Body of pancreas (tissue), 4 donors: Measurements from ENCODE around the gene PIGBOS1. TPM values are rescaled to one million over a fixed set of nuclear protein-coding genes. Genes with fewer than 3 reads are reported as not detected.

Experiments used
- ATAC-seq: fragments of 150-250 bp; one replicate; pipeline ENCODE4 v1.9.1; 2016
- DNase-seq, 4 donors: peaks; one replicate each; pipeline ENCODE4 v3.0.0-alpha.2; 2019
- H3K27ac ChIP-seq, 4 donors: fragments of 200-600 bp; sonication (generic); 1 replicate in 3 of 4; 2 replicates in 1 of 4; pipeline versions ENCODE4 v1.5.1 to v1.6.1; 2016 to 2019; ENCODE audit warnings: mild to moderate bottlenecking in 1 of 4, mixed read lengths in 1 of 4, moderate library complexity in 1 of 4
- H3K27me3 ChIP-seq, 2 donors: fragments of 200-600 bp; sonication (generic); one replicate each; pipeline ENCODE4 v1.6.0; 2016; ENCODE audit warnings: mild to moderate bottlenecking in 1 of 2
- H3K36me3 ChIP-seq, 2 donors: fragments of 200-600 bp; sonication (generic); replicated peaks in 1 of 2; 2 replicates each; pipeline ENCODE4 v1.5.1; 2016; ENCODE audit warnings: low read depth in 2 of 2; ENCODE audit not compliant: insufficient read depth in 1 of 2
- H3K4me1 ChIP-seq: fragments of 200-600 bp; sonication (generic); one replicate; pipeline ENCODE4 v1.6.0; 2016
- H3K4me3 ChIP-seq, 2 donors: fragments of 200-600 bp; sonication (generic); 1 replicate in 1 of 2; 2 replicates in 1 of 2; pipeline ENCODE4 v1.5.1; 2016 to 2019
- H3K9me3 ChIP-seq, 3 donors: fragments of 200-600 bp; sonication (generic); 1 replicate in 2 of 3; 2 replicates in 1 of 3; pipeline ENCODE4 v1.5.1; 2016
- CTCF ChIP-seq, 7 experiments: fragments of 450-650 bp in 4 of 7; fragments of 200-600 bp in 3 of 7; sonication (generic) in 3 of 7; IDR thresholded peaks; one replicate each; pipeline ENCODE4 v1.5.1; 2016 to 2019; ENCODE audit warnings: antibody characterized with exemption in 7 of 7
- POLR2A ChIP-seq, 3 donors: fragments of 450-650 bp; IDR thresholded peaks; one replicate each; pipeline ENCODE4 v1.6.1; 2016; ENCODE audit warnings: antibody characterized with exemption in 3 of 3, mild to moderate bottlenecking in 2 of 3
- WGBS, 2 donors: methylation state at CpG; one replicate each; pipeline ENCODE4 v1.1.5; 2017; 5-methylcytosine and 5-hydroxymethylcytosine counted together
- intact Hi-C: fragments of 100-400 bp; cut with DNase I; formaldehyde crosslinking; loops from one replicate; pipeline ENCODE4 v1.15.1; 2023
- total RNA-seq, 2 donors: library from RNA; depleted of rRNA; stranded (reverse); fragments of >200 nt; gene quantifications; one replicate each; pipeline ENCODE4 v1.1.0, GENCODE V29; 2016

The PIGBOS1 gene
- total RNA-seq, 2 donors from 2014 or later, result 11.2 to 16.1 TPM

- H3K4me3 ChIP-seq, result no peak overlapping the region
- 71 to 83% methylated on average over 6 of the region's 6 CpGs for WGBS, 2 donors
- no peaks in the 10 kb centered on the region for H3K4me1 ChIP-seq
- intact Hi-C loops, result no loop called here
- H3K27me3 ChIP-seq, result no peaks in the 10 kb centered on the region
- H3K9me3 ChIP-seq, result no peaks in the 10 kb centered on the region
- no peak for ATAC-seq
- H3K27ac ChIP-seq, result no peak overlapping the region
- peaks cover 3 to 8% of the 10 kb centered on the region in 2 donors for H3K36me3 ChIP-seq
- TF ChIP-seq CTCF (IDR thresholded peaks at IDR 0.05), result no peak
- no peak for TF ChIP-seq POLR2A (IDR thresholded peaks at IDR 0.05)
- no peak for DNase-seq
Observed at GRCh38 chr15:55360256-55360655, 41.3 kb upstream of the PIGBOS1 start.

- ATAC-seq, result no peak
- no peak overlapping the region for H3K27ac ChIP-seq
Observed at GRCh38 chr15:55358471-55358870, 39.5 kb upstream of the PIGBOS1 start.

GRCh38 chr15:55357774-55358173 is 38.9 kb upstream of the PIGBOS1 start:
- ATAC-seq, result no peak
- no peak overlapping the region for H3K27ac ChIP-seq
- WGBS, 2 donors, result 96 to 100% methylated on average over 2 of the region's 2 CpGs
- no peaks in the 10 kb centered on the region for H3K27me3 ChIP-seq
- peaks cover 0 to 9% of the 10 kb centered on the region in 2 donors for H3K36me3 ChIP-seq
- H3K9me3 ChIP-seq, result no peaks in the 10 kb centered on the region
- TF ChIP-seq CTCF (IDR thresholded peaks at IDR 0.05), result no peak
- no peak for TF ChIP-seq POLR2A (IDR thresholded peaks at IDR 0.05)
- intact Hi-C loops, result no loop called here
- no peaks in the 10 kb centered on the region for H3K4me1 ChIP-seq
- no peak overlapping the region for H3K4me3 ChIP-seq
- no peak for DNase-seq

More at GRCh38 chr15:55358471-55358870, 39.5 kb upstream of the PIGBOS1 start:
- Histone ChIP-seq H3K27me3 (no peaks in the 10 kb centered on the region), H3K4me3 (no peak overlapping the region), H3K36me3 (peaks cover 3 to 7% of the 10 kb centered on the region in 2 donors), H3K9me3 (no peaks in the 10 kb centered on the region), H3K4me1 (no peaks in the 10 kb centered on the region)
- intact Hi-C loops, result no loop called here
- TF ChIP-seq CTCF (IDR thresholded peaks at IDR 0.05), result no peak
- no peak for TF ChIP-seq POLR2A (IDR thresholded peaks at IDR 0.05)
- no peak for DNase-seq

GRCh38 chr15:55356985-55357585 is 38.2 kb upstream of the PIGBOS1 start:
- Histone ChIP-seq H3K4me3 (no peak overlapping the region), H3K4me1 (no peaks in the 10 kb centered on the region), H3K27me3 (no peaks in the 10 kb centered on the region), H3K27ac (no peak overlapping the region), H3K36me3 (peaks cover 0 to 10% of the 10 kb centered on the region in 2 donors), H3K9me3 (no peaks in the 10 kb centered on the region)
- intact Hi-C loops, result no loop called here
- WGBS, 2 donors, result 96 to 99% methylated on average over 5 of the region's 5 CpGs
- DNase-seq (no peak), ATAC-seq (no peak)
- TF ChIP-seq CTCF (IDR thresholded peaks at IDR 0.05), result no peak
- no peak for TF ChIP-seq POLR2A (IDR thresholded peaks at IDR 0.05)

- no peak overlapping the region for H3K4me3 ChIP-seq
- intact Hi-C loops, result no loop called here
- H3K36me3 ChIP-seq, result peaks cover 0 to 6% of the 10 kb centered on the region in 2 donors
- TF ChIP-seq POLR2A (IDR thresholded peaks at IDR 0.05) (no peak), CTCF (IDR thresholded peaks at IDR 0.05) (no peak)
- no peaks in the 10 kb centered on the region for H3K27me3 ChIP-seq
- ATAC-seq (no peak), DNase-seq (no peak)
- no peaks in the 10 kb centered on the region for H3K4me1 ChIP-seq
- no peaks in the 10 kb centered on the region for H3K9me3 ChIP-seq
- 90% methylated on average over 2 of the region's 2 CpGs for WGBS, 2 donors
- no peak overlapping the region for H3K27ac ChIP-seq
Observed at GRCh38 chr15:55353025-55353424, 34.1 kb upstream of the PIGBOS1 start.
